NB4 (cell line): ENCODE measurements around the gene A1BG.
"Not testable (repeated sequence)": the region's sequence is repeated elsewhere in the genome, so short reads cannot be mapped to it uniquely, and the experiment has no call there.

ENCODE experiments used
- DNase-seq: peaks from one replicate; pipeline ENCODE4 v3.0.0; 2010; ENCODE audit warnings: low read depth
- H3K4me3 ChIP-seq: one replicate; pipeline ENCODE4 v1.5.1; 2011; ENCODE audit warnings: mild to moderate bottlenecking, low read depth, low read length, moderate library complexity
- MYC ChIP-seq: IDR thresholded peaks from 2 replicates; pipeline ENCODE4 v1.6.1; 2011; ENCODE audit warnings: low read depth, low read length
- POLR2A ChIP-seq: IDR thresholded peaks from 2 replicates; pipeline ENCODE4 v1.6.1; 2011; ENCODE audit warnings: mild to moderate bottlenecking; ENCODE audit not compliant: insufficient read length; ENCODE audit errors: extremely low read depth
- TF ChIP-seq, protein P1 (sequence below): IDR thresholded peaks from 2 replicates; pipeline ENCODE4 v1.6.1; 2011; ENCODE audit warnings: low read depth, low read length
- TF ChIP-seq, protein P2 (sequence below): IDR thresholded peaks from one replicate; pipeline ENCODE4 v1.5.1; 2012; ENCODE audit warnings: low read depth, low read length

The A1BG gene

DNA sequence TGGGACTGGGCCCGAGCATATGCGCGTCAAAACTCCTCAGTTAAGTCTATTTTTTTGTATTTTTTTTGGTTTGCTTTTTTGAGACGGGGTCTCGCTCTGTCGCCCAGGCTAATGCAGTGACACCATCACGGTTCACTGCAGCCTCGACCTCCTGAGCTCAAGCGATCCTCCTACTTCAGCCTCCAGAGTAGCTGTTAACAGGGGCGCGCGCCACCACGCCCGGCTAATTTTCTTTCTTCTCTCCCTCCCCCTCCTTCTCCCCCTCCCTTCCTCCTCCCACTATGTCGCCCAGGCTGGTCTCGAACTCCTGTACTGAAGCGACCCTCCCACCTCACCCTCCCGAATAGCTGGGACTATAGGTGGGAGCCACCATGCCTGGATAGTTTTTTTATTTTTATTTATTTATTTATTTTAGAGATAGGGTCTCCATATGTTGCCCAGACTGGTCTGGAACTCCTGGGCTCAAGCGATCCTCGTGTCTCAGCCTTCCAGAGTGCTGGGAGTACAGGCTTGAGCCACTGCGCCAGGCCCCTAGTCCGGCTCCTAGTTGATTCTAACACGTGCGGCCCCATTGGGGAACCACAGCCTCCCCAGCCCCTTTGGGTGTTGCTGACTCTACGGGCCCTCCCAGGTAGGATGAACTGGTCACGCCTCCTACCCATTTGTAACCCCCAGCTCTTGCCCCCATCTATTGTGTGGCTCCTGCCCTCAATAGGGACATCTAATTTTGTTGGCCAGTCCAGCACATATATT, 28.3 kb upstream of the A1BG start:
- peak overlapping the region; percentile 75 for H3K4me3 ChIP-seq
- TF ChIP-seq MYC (no peak), POLR2A (no peak)
- TF ChIP-seq, protein P1, sequence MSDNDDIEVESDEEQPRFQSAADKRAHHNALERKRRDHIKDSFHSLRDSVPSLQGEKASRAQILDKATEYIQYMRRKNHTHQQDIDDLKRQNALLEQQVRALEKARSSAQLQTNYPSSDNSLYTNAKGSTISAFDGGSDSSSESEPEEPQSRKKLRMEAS, result no peak
- TF ChIP-seq, protein P2, sequence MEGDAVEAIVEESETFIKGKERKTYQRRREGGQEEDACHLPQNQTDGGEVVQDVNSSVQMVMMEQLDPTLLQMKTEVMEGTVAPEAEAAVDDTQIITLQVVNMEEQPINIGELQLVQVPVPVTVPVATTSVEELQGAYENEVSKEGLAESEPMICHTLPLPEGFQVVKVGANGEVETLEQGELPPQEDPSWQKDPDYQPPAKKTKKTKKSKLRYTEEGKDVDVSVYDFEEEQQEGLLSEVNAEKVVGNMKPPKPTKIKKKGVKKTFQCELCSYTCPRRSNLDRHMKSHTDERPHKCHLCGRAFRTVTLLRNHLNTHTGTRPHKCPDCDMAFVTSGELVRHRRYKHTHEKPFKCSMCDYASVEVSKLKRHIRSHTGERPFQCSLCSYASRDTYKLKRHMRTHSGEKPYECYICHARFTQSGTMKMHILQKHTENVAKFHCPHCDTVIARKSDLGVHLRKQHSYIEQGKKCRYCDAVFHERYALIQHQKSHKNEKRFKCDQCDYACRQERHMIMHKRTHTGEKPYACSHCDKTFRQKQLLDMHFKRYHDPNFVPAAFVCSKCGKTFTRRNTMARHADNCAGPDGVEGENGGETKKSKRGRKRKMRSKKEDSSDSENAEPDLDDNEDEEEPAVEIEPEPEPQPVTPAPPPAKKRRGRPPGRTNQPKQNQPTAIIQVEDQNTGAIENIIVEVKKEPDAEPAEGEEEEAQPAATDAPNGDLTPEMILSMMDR, result no peak
- no peak for DNase-seq

DNA sequence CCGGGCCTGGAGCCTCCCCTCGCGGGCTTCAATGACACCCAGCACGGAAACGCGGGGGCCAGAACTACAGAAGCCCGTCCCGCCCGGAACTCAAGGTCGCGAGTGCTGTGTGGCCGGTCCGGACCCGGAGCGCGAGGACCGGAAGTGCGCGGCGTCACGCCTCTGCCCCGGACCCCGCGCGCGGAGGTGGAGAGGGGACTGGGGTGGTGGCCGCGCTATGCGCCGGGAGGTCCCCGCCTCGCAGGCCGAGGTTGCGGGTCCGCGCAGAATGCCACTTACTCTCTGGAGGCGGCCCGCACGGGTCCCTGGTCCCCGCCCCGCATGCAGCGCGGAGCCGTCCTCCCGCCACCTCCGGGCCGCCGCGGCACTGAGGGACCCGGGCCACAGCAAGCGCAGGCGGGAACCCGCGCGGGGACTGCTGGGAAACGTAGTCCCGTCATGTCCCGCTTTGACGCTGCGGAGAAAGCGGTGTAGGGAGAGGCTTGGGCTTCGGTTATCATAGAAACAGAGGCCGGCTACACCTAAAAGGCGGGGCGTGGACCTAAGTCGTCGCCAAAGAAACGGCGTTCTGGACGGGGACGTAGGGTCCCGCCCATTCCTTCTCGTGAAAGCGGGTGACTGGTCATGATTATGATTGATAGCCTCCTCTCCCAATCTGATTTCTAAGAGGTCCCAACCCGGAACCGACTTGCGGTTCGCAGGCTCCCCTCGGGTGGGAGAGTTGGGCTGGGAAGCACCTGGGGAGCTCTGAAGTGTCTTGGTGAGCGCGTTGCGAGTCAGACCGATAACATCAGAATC, 27.6 kb upstream of the A1BG start, which contains the start of gene ZNF837:
ZNF837 (minus strand) TSS at position 369 of the 798 bp plus-strand sequence. CDS start 11,698 bp downstream, outside the sequence.
- TF ChIP-seq, protein P2, result no peak
- TF ChIP-seq POLR2A (peak; percentile 74), MYC (peak; percentile 91)
- TF ChIP-seq, protein P1, result peak; percentile 68
- H3K4me3 ChIP-seq, result peak within 1 kb of the TSS; percentile 75
- DNase-seq, result peak; percentile 100

DNA sequence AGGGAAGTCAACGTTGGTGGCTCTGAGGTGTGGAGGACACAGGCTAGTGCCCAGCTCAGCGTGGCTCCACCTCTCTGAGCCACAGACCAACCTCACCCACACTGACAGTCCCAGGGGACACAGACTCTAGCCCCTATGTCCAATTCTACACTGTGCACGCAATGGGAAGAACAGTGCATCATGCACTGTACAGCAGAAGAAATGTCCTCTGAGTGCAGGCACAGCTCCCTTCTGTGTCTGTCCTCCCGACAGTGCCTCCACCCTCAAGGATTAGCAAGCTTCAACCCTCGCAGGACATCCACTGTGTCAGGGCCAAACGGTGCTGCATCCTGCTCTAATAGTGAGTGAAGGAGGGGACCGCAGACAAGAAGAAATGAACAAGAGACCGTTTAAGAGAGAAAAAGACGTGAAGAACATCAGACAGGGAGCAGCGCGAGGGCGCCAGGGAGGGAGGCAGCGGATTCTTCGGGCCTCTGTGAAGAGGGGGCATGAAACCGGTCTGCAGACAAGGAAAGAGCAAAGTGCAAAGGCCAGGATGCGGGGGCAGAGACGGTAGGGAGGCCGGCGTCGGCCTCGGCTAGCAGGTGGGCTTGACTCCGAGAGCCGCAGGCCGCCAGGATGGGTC, 26.9 kb upstream of the A1BG start:
- H3K4me3 ChIP-seq, result peak overlapping the region; percentile 75
- DNase-seq, result peak; percentile 70
- TF ChIP-seq, protein P1, result no peak
- TF ChIP-seq POLR2A (no peak), MYC (no peak)
- TF ChIP-seq, protein P2, result no peak

DNA sequence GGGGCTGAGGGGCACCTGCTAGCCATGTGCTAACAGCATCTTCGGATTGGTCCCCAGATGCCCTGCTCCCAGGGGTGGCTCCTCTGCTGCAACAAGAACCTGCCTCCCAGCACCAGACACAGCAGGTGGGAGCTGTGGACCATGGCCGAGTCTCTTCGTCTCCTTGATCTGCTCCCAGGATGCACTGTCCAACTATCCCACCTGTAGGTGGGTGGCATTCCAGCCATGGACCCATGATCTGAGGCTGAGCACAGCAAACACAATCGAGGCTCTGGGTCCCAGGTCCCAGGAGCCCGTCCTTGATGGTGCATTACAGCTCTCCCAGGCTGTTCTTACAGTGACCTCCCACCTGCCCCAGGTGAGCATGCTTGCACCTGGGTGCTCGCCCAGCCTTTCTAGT, 26.0 kb upstream of the A1BG start:
- TF ChIP-seq, protein P2, result no peak
- TF ChIP-seq POLR2A, result no peak
- TF ChIP-seq, protein P1, result no peak
- no peak for TF ChIP-seq MYC
- no peak for DNase-seq
- H3K4me3 ChIP-seq, result peak overlapping the region; percentile 75

DNA sequence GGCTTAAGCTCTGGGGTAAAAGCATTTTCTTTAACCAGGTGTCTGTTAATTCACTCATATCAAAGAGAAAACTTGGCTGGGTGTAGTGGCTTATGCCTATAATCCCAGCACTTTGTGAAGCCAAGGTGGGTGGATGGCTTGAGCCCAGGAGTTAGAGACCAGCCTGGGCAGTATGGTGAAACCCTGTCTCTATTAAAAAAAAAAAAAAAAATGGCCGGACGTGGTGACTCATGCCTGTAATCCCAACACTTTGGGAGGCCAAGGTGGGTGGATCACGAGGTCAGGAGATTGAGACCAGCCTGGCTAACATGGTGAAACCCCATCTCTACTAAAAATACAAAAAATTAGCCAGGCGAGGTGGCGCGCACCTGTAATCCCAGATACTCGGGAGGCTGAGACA, 23.4 kb upstream of the A1BG start:
- H3K4me3 ChIP-seq, DNase-seq: not testable (repeated sequence)

DNA sequence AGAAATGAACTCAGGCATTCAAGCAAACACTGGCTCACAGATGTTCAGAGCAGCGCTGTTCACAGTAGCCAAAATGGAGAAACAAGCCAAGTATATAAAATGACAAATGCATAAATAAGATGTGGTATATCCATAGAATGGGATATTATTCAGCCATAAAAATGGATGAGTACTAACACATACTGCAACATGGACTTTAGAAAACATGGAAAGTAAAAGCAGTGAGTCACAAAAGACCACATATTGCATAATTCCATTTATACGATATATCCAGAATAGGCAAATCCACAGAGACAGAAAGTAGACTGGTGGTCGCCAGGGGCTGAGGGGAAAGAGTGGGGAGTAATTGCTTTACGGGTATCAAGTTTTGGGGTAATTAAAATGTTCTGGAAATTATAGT, 20.9 kb upstream of the A1BG start:
- TF ChIP-seq, protein P2, result no peak
- TF ChIP-seq POLR2A (no peak), MYC (no peak)
- TF ChIP-seq, protein P1, result no peak
- H3K4me3 ChIP-seq, result no peak overlapping the region
- DNase-seq, result peak; percentile 72
